Left ventricle myocardium inferior (tissue), 1 donor: Measurements from ENCODE around the gene AGAP1. TPM values are rescaled to one million over a fixed set of nuclear protein-coding genes. Genes with fewer than 3 reads are reported as not detected.

Source experiments
- DNase-seq: peaks from one replicate; pipeline ENCODE4 v3.0.0-alpha.2; 2020
- H3K27ac ChIP-seq: fragments of 200-600 bp; replicated peaks from 2 replicates; pipeline ENCODE4 v1.8.0; 2021
- H3K27me3 ChIP-seq: fragments of 200-600 bp; 2 replicates; pipeline ENCODE4 v1.8.0; 2021; ENCODE audit warnings: low read depth
- H3K36me3 ChIP-seq: fragments of 200-600 bp; 2 replicates; pipeline ENCODE4 v1.8.0; 2021
- H3K4me1 ChIP-seq: fragments of 200-600 bp; 2 replicates; pipeline ENCODE4 v1.8.0; 2021
- H3K4me3 ChIP-seq: fragments of 200-600 bp; 2 replicates; pipeline ENCODE4 v1.8.0; 2021; ENCODE audit warnings: mild to moderate bottlenecking, moderate library complexity
- H3K9me3 ChIP-seq: fragments of 200-600 bp; replicated peaks from 2 replicates; pipeline ENCODE4 v1.8.0; 2021
- intact Hi-C: fragments of 100-400 bp; cut with micrococcal nuclease; formaldehyde crosslinking; loops from one replicate; pipeline ENCODE4 v1.11.0; 2022
- total RNA-seq: library from RNA; stranded (reverse); fragmentation: NEBNext Ultra II Directional; extraction: Animal tissue kit (Norgen Biotek cat#: 25700); gene quantifications from one replicate; pipeline ENCODE4 v1.2.1, GENCODE V29; 2021
- TF ChIP-seq, protein P1 (sequence below): fragments of 200-600 bp; IDR thresholded peaks from 2 replicates; pipeline ENCODE4 v1.8.0; 2021; ENCODE audit warnings: antibody characterized with exemption, mild to moderate bottlenecking, borderline replicate concordance
- donor health status: DM: no; HTN: yes; CAD: no; lungs with severe emphysema.

AGAP1 gene
- total RNA-seq, 1 donor from 2014 or later, result 18.1 TPM

DNA sequence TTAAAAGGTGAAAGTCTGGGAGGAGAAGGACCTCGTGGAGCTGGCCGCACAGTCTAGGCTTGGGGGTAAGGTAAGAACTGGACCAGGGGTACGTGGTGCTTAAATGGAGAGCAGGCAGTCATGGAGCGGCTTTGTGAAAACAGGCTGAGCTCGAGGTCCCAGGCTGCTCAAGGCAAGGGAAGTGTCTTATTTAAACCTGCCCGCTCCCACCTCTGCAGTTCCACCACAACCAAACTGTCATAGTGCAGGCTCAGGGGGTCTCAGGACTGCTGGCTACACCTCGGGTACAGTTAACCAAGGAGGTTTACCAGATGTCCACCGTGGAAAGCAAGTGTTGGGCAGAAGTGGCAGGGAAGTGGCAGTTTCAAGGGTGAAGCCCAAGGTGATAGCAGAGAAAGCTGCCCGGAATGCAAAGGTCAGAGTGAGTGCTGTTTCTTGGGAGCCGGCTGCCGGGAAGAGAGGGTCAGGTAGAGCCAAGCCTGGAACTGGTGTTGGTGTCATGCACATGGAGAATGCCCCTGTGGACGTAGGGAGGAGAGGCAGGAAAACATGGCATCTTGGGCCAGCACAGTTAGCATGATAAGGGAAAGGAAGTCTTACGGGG is 471.0 kb downstream of the AGAP1 start:
- peaks cover 6% of the 10 kb centered on the region for H3K27me3 ChIP-seq
- no peak overlapping the region for H3K4me3 ChIP-seq
- H3K36me3 ChIP-seq, result peaks cover 13% of the 10 kb centered on the region
- no peaks in the 10 kb centered on the region for H3K9me3 ChIP-seq
- TF ChIP-seq, protein P1, sequence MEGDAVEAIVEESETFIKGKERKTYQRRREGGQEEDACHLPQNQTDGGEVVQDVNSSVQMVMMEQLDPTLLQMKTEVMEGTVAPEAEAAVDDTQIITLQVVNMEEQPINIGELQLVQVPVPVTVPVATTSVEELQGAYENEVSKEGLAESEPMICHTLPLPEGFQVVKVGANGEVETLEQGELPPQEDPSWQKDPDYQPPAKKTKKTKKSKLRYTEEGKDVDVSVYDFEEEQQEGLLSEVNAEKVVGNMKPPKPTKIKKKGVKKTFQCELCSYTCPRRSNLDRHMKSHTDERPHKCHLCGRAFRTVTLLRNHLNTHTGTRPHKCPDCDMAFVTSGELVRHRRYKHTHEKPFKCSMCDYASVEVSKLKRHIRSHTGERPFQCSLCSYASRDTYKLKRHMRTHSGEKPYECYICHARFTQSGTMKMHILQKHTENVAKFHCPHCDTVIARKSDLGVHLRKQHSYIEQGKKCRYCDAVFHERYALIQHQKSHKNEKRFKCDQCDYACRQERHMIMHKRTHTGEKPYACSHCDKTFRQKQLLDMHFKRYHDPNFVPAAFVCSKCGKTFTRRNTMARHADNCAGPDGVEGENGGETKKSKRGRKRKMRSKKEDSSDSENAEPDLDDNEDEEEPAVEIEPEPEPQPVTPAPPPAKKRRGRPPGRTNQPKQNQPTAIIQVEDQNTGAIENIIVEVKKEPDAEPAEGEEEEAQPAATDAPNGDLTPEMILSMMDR, result no peak
- no peak for DNase-seq
- peaks cover 8% of the 10 kb centered on the region for H3K4me1 ChIP-seq
- no peak overlapping the region for H3K27ac ChIP-seq
- intact Hi-C loops, result no loop called here

DNA sequence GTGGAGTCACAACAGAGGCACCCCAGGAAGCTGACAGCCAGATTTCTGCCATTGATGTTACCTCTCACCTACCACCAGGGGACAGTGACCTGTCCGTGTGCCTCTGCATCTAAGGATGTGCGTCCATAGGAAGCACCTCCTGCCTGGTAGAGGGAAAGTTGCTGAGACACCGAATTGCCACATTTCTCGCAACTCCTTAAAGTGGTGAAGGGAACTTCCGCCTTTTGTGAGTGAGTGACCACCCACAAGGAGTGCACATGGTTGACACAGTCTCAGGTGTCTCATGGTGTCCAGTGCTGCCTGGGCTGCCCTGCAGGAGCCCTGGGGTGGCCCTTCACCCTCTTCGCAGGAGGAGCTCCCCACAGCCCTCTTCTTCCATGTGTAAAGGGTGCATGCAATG is 472.6 kb downstream of the AGAP1 start:
- intact Hi-C loops, result no loop called here
- H3K27me3 ChIP-seq, result peaks cover under 1% of the 10 kb centered on the region
- H3K27ac ChIP-seq, result no peak overlapping the region
- TF ChIP-seq, protein P1, result no peak
- H3K4me1 ChIP-seq, result peaks cover 8% of the 10 kb centered on the region
- no peak for DNase-seq
- no peak overlapping the region for H3K4me3 ChIP-seq
- peaks cover 25% of the 10 kb centered on the region for H3K36me3 ChIP-seq
- H3K9me3 ChIP-seq, result no peaks in the 10 kb centered on the region

DNA sequence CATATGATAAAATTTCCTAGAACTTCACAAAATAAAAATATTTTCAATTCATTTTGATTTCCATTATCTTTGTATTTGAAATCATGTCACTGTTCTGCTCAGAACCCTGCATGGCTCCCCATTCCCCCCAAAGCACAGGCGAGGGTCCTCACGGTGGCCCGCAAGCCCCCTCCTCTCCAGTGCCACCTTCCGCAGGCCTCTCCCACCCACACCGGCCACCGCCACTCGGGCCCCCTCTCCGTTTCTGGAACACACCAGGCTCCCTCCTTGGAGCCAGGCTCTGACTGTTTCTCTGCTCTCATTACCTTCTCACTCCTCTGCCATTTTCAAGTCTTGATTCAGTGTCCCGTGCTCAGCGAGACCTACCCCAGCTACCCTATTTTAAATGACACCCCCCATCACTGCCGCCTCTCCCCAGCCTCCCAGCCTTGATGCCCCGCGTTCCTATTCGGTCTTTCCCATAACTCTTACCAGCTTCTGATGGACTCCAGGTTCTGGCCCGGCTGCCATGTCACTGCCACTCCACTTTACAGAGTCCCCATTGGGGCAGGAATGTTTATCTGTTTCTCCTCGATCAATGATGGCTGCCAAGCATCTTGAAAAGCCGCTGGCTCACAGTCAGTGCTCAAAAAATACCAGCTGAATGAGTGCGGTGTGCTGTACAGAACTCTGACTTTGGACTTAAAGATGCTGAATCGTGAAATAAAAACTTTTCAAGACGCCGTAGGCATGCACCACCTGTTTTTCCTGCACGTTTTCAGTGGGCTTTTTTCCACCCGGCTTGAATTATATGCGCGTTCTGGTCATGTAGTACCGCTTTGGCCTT is 473.3 kb downstream of the AGAP1 start:
- Histone ChIP-seq H3K36me3 (peaks cover 25% of the 10 kb centered on the region), H3K27ac (no peak overlapping the region), H3K27me3 (no peaks in the 10 kb centered on the region), H3K4me1 (peaks cover 8% of the 10 kb centered on the region), H3K4me3 (no peak overlapping the region), H3K9me3 (no peaks in the 10 kb centered on the region)
- intact Hi-C loops, result no loop called here
- DNase-seq, result no peak
- TF ChIP-seq, protein P1, result no peak

DNA sequence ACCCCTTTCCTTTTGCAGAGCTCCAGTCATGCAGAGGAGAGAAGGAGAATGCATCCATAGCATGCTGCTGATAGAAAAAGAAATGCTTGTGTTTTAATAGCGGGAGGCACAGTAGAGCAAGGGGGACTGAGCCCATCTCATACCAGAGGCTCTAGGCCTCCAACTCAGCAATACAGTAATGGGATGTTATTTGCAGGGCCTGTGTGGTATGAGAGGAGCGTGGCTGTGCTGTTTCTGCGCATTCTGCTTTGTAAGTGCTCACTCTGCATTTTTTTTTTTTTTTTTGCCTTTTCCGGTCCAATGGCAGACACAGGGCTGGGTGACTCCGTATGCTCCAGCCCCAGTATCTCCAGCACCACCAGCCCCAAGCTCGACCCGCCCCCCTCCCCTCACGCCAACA is 474.3 kb downstream of the AGAP1 start:
- intact Hi-C loops, result no loop called here
- Histone ChIP-seq H3K4me3 (peak overlapping the region; percentile 30), H3K9me3 (no peaks in the 10 kb centered on the region), H3K4me1 (peaks cover 8% of the 10 kb centered on the region), H3K27ac (no peak overlapping the region), H3K27me3 (no peaks in the 10 kb centered on the region), H3K36me3 (peaks cover 30% of the 10 kb centered on the region)
- TF ChIP-seq, protein P1, result no peak
- DNase-seq, result no peak

GRCh38 chr2:235968616-235969324 is 474.9 kb downstream of the AGAP1 start:
- peaks cover 8% of the 10 kb centered on the region for H3K4me1 ChIP-seq
- peak; percentile 64 for DNase-seq
- H3K27me3 ChIP-seq, result no peaks in the 10 kb centered on the region
- no peaks in the 10 kb centered on the region for H3K9me3 ChIP-seq
- H3K4me3 ChIP-seq, result peak overlapping the region; percentile 30
- intact Hi-C loops, result no loop called here
- H3K36me3 ChIP-seq, result peaks cover 30% of the 10 kb centered on the region
- TF ChIP-seq, protein P1, result no peak
- H3K27ac ChIP-seq, result no peak overlapping the region
